Activated CD8-positive, alpha-beta T cell treated with anti-CD3 and anti-CD28 coated beads, Interleukin-2, amount 10 ng/mL, durations not matched to agents 7 days and 5 days (primary cell): Measurements from ENCODE around the gene KCNAB2. TPM values are rescaled to one million over a fixed set of nuclear protein-coding genes. Genes with fewer than 3 reads are reported as not detected.
"Not testable (repeated sequence)": the region's sequence is repeated elsewhere in the genome, so short reads cannot be mapped to it uniquely, and the experiment has no call there.

Source experiments
- ATAC-seq: fragments of 150-1000 bp; cut with Tn5 transposase; one replicate; pipeline ENCODE4 v1.10.0; 2021; ENCODE audit warnings: moderate library complexity
- CTCF ChIA-PET: fragments of 350-600 bp; sonication (Branson Sonifier 250); formaldehyde crosslinking; loops from one replicate; lab custom pipeline; 2021; ENCODE audit warnings: antibody characterized with exemption; lab: Charles Lee
- POLR2A ChIA-PET: fragments of 350-600 bp; sonication (Branson Sonifier 250); formaldehyde crosslinking; loops from one replicate; lab custom pipeline; 2021; ENCODE audit warnings: antibody characterized with exemption; lab: Charles Lee
- DNase-seq: peaks from one replicate; pipeline ENCODE4 v3.0.0-alpha.2; 2020
- H3K27ac Mint-ChIP-seq: one replicate; pipeline ENCODE4 v1.8.0; 2021; ENCODE audit warnings: mild to moderate bottlenecking, mixed read lengths
- H3K27me3 Mint-ChIP-seq: one replicate; pipeline ENCODE4 v1.8.0; 2021; ENCODE audit warnings: low read depth, mixed read lengths
- H3K36me3 Mint-ChIP-seq: one replicate; pipeline ENCODE4 v1.8.0; 2021; ENCODE audit warnings: low read depth, mixed read lengths
- H3K4me1 Mint-ChIP-seq: one replicate; pipeline ENCODE4 v1.8.0; 2021; ENCODE audit warnings: low read depth, mixed read lengths
- H3K4me3 Mint-ChIP-seq: one replicate; pipeline ENCODE4 v1.8.0; 2021; ENCODE audit warnings: mild to moderate bottlenecking, mixed read lengths
- H3K9me3 Mint-ChIP-seq: one replicate; pipeline ENCODE4 v1.8.0; 2022; ENCODE audit warnings: mixed read lengths; ENCODE audit not compliant: insufficient read depth
- total RNA-seq, 2 experiments: library from RNA; stranded (reverse); gene quantifications; one replicate each; pipeline ENCODE4 v1.2.3, GENCODE V29; 2021

Gene KCNAB2
- total RNA-seq, 2 experiments from 2014 or later: 343 to 360 TPM

- POLR2A ChIA-PET, CTCF ChIA-PET, DNase-seq, H3K9me3 Mint-ChIP-seq, H3K4me3 Mint-ChIP-seq, H3K27ac Mint-ChIP-seq, H3K4me1 Mint-ChIP-seq, H3K27me3 Mint-ChIP-seq, ATAC-seq: not testable (repeated sequence)
- H3K36me3 Mint-ChIP-seq: peaks cover 41% of the 10 kb centered on the region
Observed at GRCh38 chr1:6063532-6064053, 17.9 kb downstream of the KCNAB2 start.

DNA sequence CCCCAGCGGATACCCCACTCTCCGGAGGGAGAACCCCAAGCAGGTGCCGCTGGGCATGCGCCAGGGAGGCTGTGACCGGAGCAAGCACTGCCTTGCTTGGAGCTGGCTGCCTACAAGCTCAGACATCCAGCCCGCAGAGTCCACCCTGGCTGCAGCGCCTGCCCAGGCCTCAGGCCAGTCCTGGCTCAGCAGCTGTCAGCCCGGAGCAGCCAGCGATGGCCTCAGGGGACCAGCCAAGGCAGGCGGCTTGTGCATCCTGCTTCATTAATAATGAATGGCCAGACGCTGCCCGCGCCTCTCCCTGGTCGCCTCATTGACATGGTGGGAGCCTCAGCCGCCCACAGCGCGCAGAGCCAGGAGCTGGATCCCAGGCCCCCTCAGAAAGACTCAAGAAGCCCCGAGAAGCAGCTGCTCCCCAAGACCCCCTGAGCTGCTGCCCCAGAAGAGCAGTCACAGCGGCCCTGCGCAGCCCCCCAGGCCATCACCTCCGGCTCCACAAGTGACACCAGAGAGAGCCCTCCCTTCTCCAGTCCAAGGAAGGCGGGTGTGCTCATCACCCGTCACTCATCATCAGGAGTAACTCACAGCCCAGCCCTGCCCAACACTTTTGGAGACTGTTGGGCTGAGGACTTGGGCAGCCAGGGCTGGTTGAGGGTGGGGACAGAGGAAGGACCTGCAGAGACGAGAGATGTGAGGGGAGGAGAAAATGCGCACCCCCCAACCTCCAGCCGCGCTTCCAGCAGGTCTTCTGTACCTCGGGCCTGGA, 19.6 kb downstream of the KCNAB2 start:
- no peak for DNase-seq
- ChIA-PET CTCF (no interaction called here), POLR2A (no interaction called here)
- no peak overlapping the region for H3K4me3 Mint-ChIP-seq
- no peaks in the 10 kb centered on the region for H3K9me3 Mint-ChIP-seq
- no peak for ATAC-seq
- H3K4me1 Mint-ChIP-seq: no peaks in the 10 kb centered on the region
- H3K27me3 Mint-ChIP-seq: no peaks in the 10 kb centered on the region
- H3K36me3 Mint-ChIP-seq: peaks cover 34% of the 10 kb centered on the region
- H3K27ac Mint-ChIP-seq: no peak overlapping the region

GRCh38 chr1:6066680-6067079, 21.0 kb downstream of the KCNAB2 start:
- ChIA-PET CTCF (no interaction called here), POLR2A (no interaction called here)
- Mint-ChIP-seq H3K4me3 (no peak overlapping the region), H3K4me1 (no peaks in the 10 kb centered on the region), H3K36me3 (peaks cover 34% of the 10 kb centered on the region), H3K9me3 (no peaks in the 10 kb centered on the region), H3K27ac (no peak overlapping the region), H3K27me3 (no peaks in the 10 kb centered on the region)
- DNase-seq (no peak), ATAC-seq (no peak)

DNA sequence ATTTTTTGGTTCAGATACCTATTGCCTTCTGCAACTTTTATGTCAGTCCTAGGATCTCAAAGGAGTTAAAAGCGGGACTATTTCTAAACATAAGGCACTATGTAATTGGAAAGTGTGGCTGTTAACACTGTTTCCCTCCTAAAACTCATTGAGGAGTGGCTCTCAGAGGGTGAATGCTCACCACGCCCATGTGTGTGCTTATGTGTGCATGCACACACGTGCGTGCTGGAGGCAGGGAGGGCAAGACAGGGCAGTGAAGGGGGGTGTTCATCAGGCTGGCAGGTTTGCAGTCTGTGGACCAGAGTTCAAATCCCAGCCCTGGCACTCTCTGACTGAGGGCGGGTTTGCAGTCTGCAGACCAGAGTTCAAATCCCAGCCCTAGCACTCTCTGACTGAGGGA, 22.4 kb downstream of the KCNAB2 start:
- POLR2A ChIA-PET: interaction anchor here (0.5 to 0.8 kb wide), 2 partner anchors 33 to 124 kb away, joined by 3 read pairs; no protein-coding TSS in a partner anchor
- DNase-seq (no peak), ATAC-seq (no peak)
- Mint-ChIP-seq H3K4me3 (no peak overlapping the region), H3K9me3 (no peaks in the 10 kb centered on the region), H3K27ac (no peak overlapping the region), H3K4me1 (no peaks in the 10 kb centered on the region), H3K36me3 (peaks cover 32% of the 10 kb centered on the region), H3K27me3 (no peaks in the 10 kb centered on the region)
- CTCF ChIA-PET: interaction anchor here (1.0 kb wide), 1 partner anchor 9 kb away, joined by 3 read pairs; no protein-coding TSS in a partner anchor

GRCh38 chr1:6068932-6069331, 23.2 kb downstream of the KCNAB2 start:
- CTCF ChIA-PET: no interaction called here
- Mint-ChIP-seq H3K4me1 (no peaks in the 10 kb centered on the region), H3K4me3 (no peak overlapping the region), H3K27ac (no peak overlapping the region), H3K27me3 (no peaks in the 10 kb centered on the region), H3K9me3 (no peaks in the 10 kb centered on the region), H3K36me3 (peaks cover 36% of the 10 kb centered on the region)
- DNase-seq (no peak), ATAC-seq (no peak)
- POLR2A ChIA-PET: no interaction called here

DNA sequence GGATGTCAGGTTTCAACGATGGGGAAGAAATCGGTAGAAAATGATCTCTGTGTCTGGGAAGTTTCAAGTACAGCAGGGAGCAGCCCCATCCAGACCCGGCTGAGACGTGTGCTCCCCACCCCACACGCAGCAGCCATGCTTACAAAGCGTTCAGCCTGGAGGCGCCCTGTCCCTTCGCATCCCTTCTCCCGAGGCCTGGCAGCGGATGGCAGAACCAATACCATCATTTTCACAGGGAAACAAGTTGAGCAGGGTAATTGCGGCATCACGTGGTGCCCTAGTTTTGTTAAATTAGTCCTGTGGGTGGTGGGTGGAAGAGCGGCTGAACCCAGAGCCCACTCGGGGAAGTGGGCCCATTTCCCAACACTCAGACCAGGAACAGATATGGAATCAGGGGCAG, 23.9 kb downstream of the KCNAB2 start:
- ATAC-seq: no peak
- Mint-ChIP-seq H3K36me3 (peaks cover 37% of the 10 kb centered on the region), H3K9me3 (no peaks in the 10 kb centered on the region), H3K27me3 (no peaks in the 10 kb centered on the region), H3K4me3 (no peak overlapping the region), H3K4me1 (no peaks in the 10 kb centered on the region), H3K27ac (no peak overlapping the region)
- DNase-seq: no peak
- CTCF ChIA-PET: no interaction called here
- POLR2A ChIA-PET: no interaction called here

GRCh38 chr1:6070450-6070974, 24.8 kb downstream of the KCNAB2 start:
- H3K4me3 Mint-ChIP-seq: no peak overlapping the region
- no peaks in the 10 kb centered on the region for H3K4me1 Mint-ChIP-seq
- no peaks in the 10 kb centered on the region for H3K27me3 Mint-ChIP-seq
- DNase-seq (no peak), ATAC-seq (no peak)
- CTCF ChIA-PET: no interaction called here
- no peak overlapping the region for H3K27ac Mint-ChIP-seq
- POLR2A ChIA-PET: no interaction called here
- peaks cover 37% of the 10 kb centered on the region for H3K36me3 Mint-ChIP-seq
- H3K9me3 Mint-ChIP-seq: no peaks in the 10 kb centered on the region

GRCh38 chr1:6071219-6071618, 25.5 kb downstream of the KCNAB2 start:
- Mint-ChIP-seq H3K36me3 (peaks cover 43% of the 10 kb centered on the region), H3K9me3 (no peaks in the 10 kb centered on the region), H3K4me1 (no peaks in the 10 kb centered on the region), H3K27ac (no peak overlapping the region), H3K27me3 (no peaks in the 10 kb centered on the region), H3K4me3 (no peak overlapping the region)
- ChIA-PET POLR2A (no interaction called here), CTCF (no interaction called here)
- DNase-seq (no peak), ATAC-seq (no peak)

GRCh38 chr1:6072774-6073479, 27.2 kb downstream of the KCNAB2 start:
- POLR2A ChIA-PET: no interaction called here
- Mint-ChIP-seq H3K27ac (no peak overlapping the region), H3K36me3 (peaks cover 45% of the 10 kb centered on the region)

DNA sequence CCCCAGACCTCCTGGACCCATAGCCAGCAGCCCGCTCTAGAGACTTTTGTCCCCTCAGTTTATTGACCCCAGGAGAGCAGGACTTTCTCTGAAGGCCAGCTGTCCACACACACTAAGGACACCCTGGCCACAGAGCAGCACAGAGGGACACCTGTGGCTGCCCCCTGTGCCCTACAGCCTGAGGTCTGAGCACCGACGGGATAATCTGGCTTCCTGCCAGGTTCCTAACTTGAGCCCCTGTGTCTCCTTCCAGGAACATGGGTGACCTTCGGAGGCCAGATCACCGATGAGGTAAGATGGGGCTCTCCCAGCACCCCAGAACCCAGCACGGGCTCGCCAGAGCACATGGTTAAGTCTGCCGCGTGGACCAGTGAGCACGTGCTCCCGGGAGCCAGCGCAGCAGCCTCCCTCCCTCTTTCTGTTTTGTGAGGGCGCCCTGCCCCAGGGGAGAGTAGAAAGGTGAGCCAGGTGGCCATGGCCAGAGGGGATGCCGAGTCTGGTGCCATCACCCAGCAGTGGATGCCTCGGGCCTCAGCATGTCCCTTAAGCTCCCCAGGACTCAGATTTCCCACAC, 27.9 kb downstream of the KCNAB2 start:
- ATAC-seq: no peak
- Mint-ChIP-seq H3K4me3 (no peak overlapping the region), H3K4me1 (no peaks in the 10 kb centered on the region), H3K9me3 (no peaks in the 10 kb centered on the region), H3K27ac (no peak overlapping the region), H3K27me3 (no peaks in the 10 kb centered on the region), H3K36me3 (peaks cover 51% of the 10 kb centered on the region)
- ChIA-PET POLR2A (no interaction called here), CTCF (no interaction called here)
- no peak for DNase-seq

More at GRCh38 chr1:6072774-6073479, 27.2 kb downstream of the KCNAB2 start:
- Mint-ChIP-seq H3K27me3 (no peaks in the 10 kb centered on the region), H3K9me3 (no peaks in the 10 kb centered on the region), H3K4me1 (no peaks in the 10 kb centered on the region), H3K4me3 (no peak overlapping the region)
- ATAC-seq (no peak), DNase-seq (no peak)
- CTCF ChIA-PET: no interaction called here

GRCh38 chr1:6074192-6074901, 28.7 kb downstream of the KCNAB2 start:
- no peaks in the 10 kb centered on the region for H3K4me1 Mint-ChIP-seq
- no peaks in the 10 kb centered on the region for H3K9me3 Mint-ChIP-seq
- no peaks in the 10 kb centered on the region for H3K27me3 Mint-ChIP-seq
- no peak for ATAC-seq
- H3K4me3 Mint-ChIP-seq: no peak overlapping the region
- peaks cover 53% of the 10 kb centered on the region for H3K36me3 Mint-ChIP-seq
- POLR2A ChIA-PET: no interaction called here
- no peak for DNase-seq
- no peak overlapping the region for H3K27ac Mint-ChIP-seq
- CTCF ChIA-PET: no interaction called here
